Amygdala (tissue), 56 donors: Measurements from ENCODE around the gene SLC16A2.

ENCODE experiments used
- DNase-seq, 56 donors: peaks; one replicate each; lab custom pipeline; 2025; lab: John Stamatoyannopoulos, UW

SLC16A2 gene

GRCh38 chrX:74534569-74535038 lies 113.3 kb downstream of the SLC16A2 start:
- no peak for DNase-seq

GRCh38 chrX:74535086-74535407 lies 113.8 kb downstream of the SLC16A2 start:
- DNase-seq, result peak in 1 of 56 donors; percentile 9

GRCh38 chrX:74535408-74536151 lies 114.3 kb downstream of the SLC16A2 start:
- DNase-seq, result peak in 47 of 56 donors; percentile 0 to 58 (median 17)

- DNase-seq, result peak in 53 of 56 donors; percentile 1 to 70 (median 37)
These were observed 115.0 kb downstream of the SLC16A2 start for GRCh38 chrX:74536152-74536831.

GRCh38 chrX:74536832-74537371 lies 115.6 kb downstream of the SLC16A2 start:
- peak in 20 of 56 donors; percentile 0 to 56 (median 8) for DNase-seq

- no peak for DNase-seq
These were observed 119.4 kb downstream of the SLC16A2 start for GRCh38 chrX:74540635-74541249.

GRCh38 chrX:74545880-74546523 lies 124.7 kb downstream of the SLC16A2 start:
- DNase-seq, result no peak

- DNase-seq, result no peak
These were observed 125.7 kb downstream of the SLC16A2 start for GRCh38 chrX:74546984-74547383.

GRCh38 chrX:74550295-74550802 lies 129.1 kb downstream of the SLC16A2 start:
- DNase-seq, result peak in 54 of 56 donors; percentile 2 to 86 (median 42)

- no peak for DNase-seq
These were observed 130.6 kb downstream of the SLC16A2 start for GRCh38 chrX:74551934-74552333.

- no peak for DNase-seq
These were observed 136.1 kb downstream of the SLC16A2 start for GRCh38 chrX:74557378-74557777.

GRCh38 chrX:74578137-74578536 lies 156.8 kb downstream of the SLC16A2 start:
- no peak for DNase-seq

- DNase-seq, result no peak
These were observed 158.4 kb downstream of the SLC16A2 start for GRCh38 chrX:74579597-74580198.
